Body of pancreas (tissue), 4 donors: ENCODE results near the gene MDM1. TPM values are rescaled to one million over a fixed set of nuclear protein-coding genes. Genes with fewer than 3 reads are reported as not detected.

Experiments used
- ATAC-seq: fragments of 150-250 bp; one replicate; pipeline ENCODE4 v1.9.1; 2016
- DNase-seq, 4 donors: peaks; one replicate each; pipeline ENCODE4 v3.0.0-alpha.2; 2019
- H3K27ac ChIP-seq, 4 donors: fragments of 200-600 bp; sonication (generic); 1 replicate in 3 of 4; 2 replicates in 1 of 4; pipeline versions ENCODE4 v1.5.1 to v1.6.1; 2016 to 2019; ENCODE audit warnings: mild to moderate bottlenecking in 1 of 4, mixed read lengths in 1 of 4, moderate library complexity in 1 of 4
- H3K27me3 ChIP-seq, 2 donors: fragments of 200-600 bp; sonication (generic); one replicate each; pipeline ENCODE4 v1.6.0; 2016; ENCODE audit warnings: mild to moderate bottlenecking in 1 of 2
- H3K36me3 ChIP-seq, 2 donors: fragments of 200-600 bp; sonication (generic); replicated peaks in 1 of 2; 2 replicates each; pipeline ENCODE4 v1.5.1; 2016; ENCODE audit warnings: low read depth in 2 of 2; ENCODE audit not compliant: insufficient read depth in 1 of 2
- H3K4me1 ChIP-seq: fragments of 200-600 bp; sonication (generic); one replicate; pipeline ENCODE4 v1.6.0; 2016
- H3K4me3 ChIP-seq, 2 donors: fragments of 200-600 bp; sonication (generic); 1 replicate in 1 of 2; 2 replicates in 1 of 2; pipeline ENCODE4 v1.5.1; 2016 to 2019
- H3K9me3 ChIP-seq, 3 donors: fragments of 200-600 bp; sonication (generic); 1 replicate in 2 of 3; 2 replicates in 1 of 3; pipeline ENCODE4 v1.5.1; 2016
- CTCF ChIP-seq, 7 experiments: fragments of 450-650 bp in 4 of 7; fragments of 200-600 bp in 3 of 7; sonication (generic) in 3 of 7; IDR thresholded peaks; one replicate each; pipeline ENCODE4 v1.5.1; 2016 to 2019; ENCODE audit warnings: antibody characterized with exemption in 7 of 7
- POLR2A ChIP-seq, 3 donors: fragments of 450-650 bp; IDR thresholded peaks; one replicate each; pipeline ENCODE4 v1.6.1; 2016; ENCODE audit warnings: antibody characterized with exemption in 3 of 3, mild to moderate bottlenecking in 2 of 3
- WGBS, 2 donors: methylation state at CpG; one replicate each; pipeline ENCODE4 v1.1.5; 2017; 5-methylcytosine and 5-hydroxymethylcytosine counted together
- intact Hi-C: fragments of 100-400 bp; cut with DNase I; formaldehyde crosslinking; loops from one replicate; pipeline ENCODE4 v1.15.1; 2023
- total RNA-seq, 2 donors: library from RNA; depleted of rRNA; stranded (reverse); fragments of >200 nt; gene quantifications; one replicate each; pipeline ENCODE4 v1.1.0, GENCODE V29; 2016

MDM1 gene
- total RNA-seq, 2 donors from 2014 or later: 6.0 to 10.9 TPM

- 32 to 37% methylated on average over 5 of the region's 5 CpGs for WGBS, 2 donors
- Histone ChIP-seq H3K36me3 (no peaks in the 10 kb centered on the region), H3K9me3 (no peaks in the 10 kb centered on the region), H3K27ac (no peak overlapping the region), H3K27me3 (no peaks in the 10 kb centered on the region), H3K4me1 (no peaks in the 10 kb centered on the region), H3K4me3 (no peak overlapping the region)
- peak; percentile 30 for ATAC-seq
- intact Hi-C loops: no loop called here
- DNase-seq: peak in 1 of 4 donors; percentile 21
- TF ChIP-seq POLR2A (IDR thresholded peaks at IDR 0.05): no peak
- no peak for TF ChIP-seq CTCF (IDR thresholded peaks at IDR 0.05)
These were observed 52.7 kb downstream of the MDM1 start for GRCh38 chr12:68279227-68280054.

- H3K4me3 ChIP-seq: no peak overlapping the region
- ATAC-seq (no peak), DNase-seq (no peak)
- H3K36me3 ChIP-seq: no peaks in the 10 kb centered on the region
- TF ChIP-seq POLR2A (IDR thresholded peaks at IDR 0.05): no peak
- no peaks in the 10 kb centered on the region for H3K9me3 ChIP-seq
- intact Hi-C loops: no loop called here
- no peaks in the 10 kb centered on the region for H3K27me3 ChIP-seq
- H3K27ac ChIP-seq: no peak overlapping the region
- WGBS, 2 donors: 84 to 90% methylated on average over 6 of the region's 6 CpGs
- H3K4me1 ChIP-seq: no peaks in the 10 kb centered on the region
These were observed 55.7 kb downstream of the MDM1 start for GRCh38 chr12:68276402-68276930.

- no peaks in the 10 kb centered on the region for H3K9me3 ChIP-seq
- no peak for DNase-seq
- no peaks in the 10 kb centered on the region for H3K4me1 ChIP-seq
- no peak overlapping the region for H3K4me3 ChIP-seq
- no peaks in the 10 kb centered on the region for H3K27me3 ChIP-seq
- no peak overlapping the region for H3K27ac ChIP-seq
- no peaks in the 10 kb centered on the region for H3K36me3 ChIP-seq
- intact Hi-C loops: no loop called here
- TF ChIP-seq POLR2A (IDR thresholded peaks at IDR 0.05) (no peak), CTCF (IDR thresholded peaks at IDR 0.05) (no peak)
- no peak for ATAC-seq
These were observed 59.4 kb downstream of the MDM1 start for GRCh38 chr12:68272732-68273131.

GRCh38 chr12:68271346-68271745, 60.8 kb downstream of the MDM1 start:
- Histone ChIP-seq H3K9me3 (no peaks in the 10 kb centered on the region), H3K36me3 (no peaks in the 10 kb centered on the region), H3K27ac (no peak overlapping the region), H3K27me3 (no peaks in the 10 kb centered on the region), H3K4me1 (no peaks in the 10 kb centered on the region), H3K4me3 (no peak overlapping the region)
- ATAC-seq (no peak), DNase-seq (no peak)
- TF ChIP-seq POLR2A (IDR thresholded peaks at IDR 0.05) (no peak), CTCF (IDR thresholded peaks at IDR 0.05) (no peak)
- 46 to 48% methylated on average over 8 of the region's 8 CpGs for WGBS, 2 donors
- intact Hi-C loops: no loop called here

GRCh38 chr12:68270358-68270757, 61.8 kb downstream of the MDM1 start:
- no peak for DNase-seq
- no peak overlapping the region for H3K27ac ChIP-seq

More at GRCh38 chr12:68270358-68270757, 61.8 kb downstream of the MDM1 start:
- Histone ChIP-seq H3K36me3 (no peaks in the 10 kb centered on the region), H3K9me3 (no peaks in the 10 kb centered on the region), H3K4me1 (no peaks in the 10 kb centered on the region), H3K4me3 (no peak overlapping the region), H3K27me3 (no peaks in the 10 kb centered on the region)
- 85 to 90% methylated on average over 3 of the region's 3 CpGs for WGBS, 2 donors
- intact Hi-C loops: no loop called here
- no peak for TF ChIP-seq CTCF (IDR thresholded peaks at IDR 0.05)
- TF ChIP-seq POLR2A (IDR thresholded peaks at IDR 0.05): no peak
- no peak for ATAC-seq
